ENCODE data around the gene HIGD2A.

Gene HIGD2A

DNA sequence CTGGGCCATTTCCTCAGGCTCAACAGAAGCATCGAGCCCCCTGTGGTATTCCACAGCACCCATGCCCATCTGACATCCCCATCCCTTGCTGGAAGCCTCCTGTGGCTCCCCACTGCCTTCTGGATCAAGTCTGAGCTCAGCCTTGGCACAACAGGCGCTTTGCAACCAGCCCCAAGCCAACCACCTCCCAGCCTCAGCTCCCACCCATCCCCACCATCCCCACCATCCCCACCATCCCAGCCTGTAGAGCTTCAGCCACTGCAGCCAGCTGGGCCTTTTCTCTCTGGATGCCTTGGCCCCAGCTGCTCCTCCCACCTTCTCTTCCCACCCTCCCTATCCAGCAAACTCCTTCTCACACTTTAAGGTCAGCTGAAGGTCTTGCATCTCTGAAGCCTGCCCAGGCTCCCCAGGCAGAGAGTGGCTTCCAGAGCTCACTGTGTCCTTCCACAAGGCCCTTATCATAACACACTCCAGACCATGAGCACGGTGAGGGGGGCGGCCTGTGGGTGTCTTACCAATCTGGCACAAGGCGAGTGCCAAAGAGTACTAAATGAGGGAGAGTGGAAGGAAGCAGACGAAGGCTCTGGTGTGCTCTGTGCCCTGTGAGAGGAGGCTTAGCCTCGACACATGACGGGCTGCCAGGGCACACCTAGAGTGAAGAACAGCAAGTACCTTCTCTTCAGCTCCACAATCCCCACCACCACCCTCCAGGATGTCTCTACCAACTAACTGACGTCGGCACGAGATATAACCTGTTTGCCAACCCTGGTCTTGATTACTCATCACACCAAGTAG is 6.5 kb downstream of the HIGD2A start:
- Histone ChIP-seq H2AFZ (ENCODE audit: low read depth, low read length) (no peak overlapping the region), H3K9ac (ENCODE audit: low read length) (no peak overlapping the region), H2BK15ac (ENCODE audit: low read depth, poor library complexity, severe bottlenecking) (no peak overlapping the region), H3K27me3 (ENCODE audit: control insufficient read depth in 1 of 2, insufficient read depth in 1 of 2, low read length in 2 of 2) (no peaks in the 10 kb centered on the region), H3K4me1 (ENCODE audit: control insufficient read depth, insufficient read depth, low read depth, low read length) (peaks cover 11% of the 10 kb centered on the region), H4K8ac (ENCODE audit: low read length) (peak overlapping the region; percentile 4), H3K4me3 (ENCODE audit: insufficient read depth in 1 of 2, low read depth in 1 of 2, low read length in 2 of 2) (no peak overlapping the region), H2BK120ac (ENCODE audit: low read depth, low read length) (no peak overlapping the region), H3K18ac (ENCODE audit: low read depth in 1 of 2, low read length in 2 of 2) (no peak overlapping the region), H2AK5ac (ENCODE audit: low read length, severe bottlenecking) (no peak overlapping the region), H4K91ac (ENCODE audit: low read length) (peak overlapping the region; percentile 4), H2BK5ac (ENCODE audit: low read depth, low read length, poor library complexity, severe bottlenecking) (no peak overlapping the region), H3K27ac (ENCODE audit: low read length, poor library complexity, severe bottlenecking) (no peak overlapping the region), H2BK12ac (ENCODE audit: low read length in 2 of 2) (peak overlapping the region in 1 of 2 experiments; percentile 38), H3K9me3 (ENCODE audit: control insufficient read depth, low read length) (no peaks in the 10 kb centered on the region), H3K4ac (ENCODE audit: low read depth in 1 of 2, low read length in 2 of 2) (no peak overlapping the region), H3K14ac (ENCODE audit: low read length in 2 of 2) (no peak overlapping the region), H3K4me2 (ENCODE audit: low read length, poor library complexity, severe bottlenecking) (no peak overlapping the region), H3K79me1 (replicated peaks; ENCODE audit: low read length, poor library complexity, severe bottlenecking) (peaks cover 26% of the 10 kb centered on the region), H3K36me3 (ENCODE audit: control insufficient read depth in 1 of 2, insufficient read depth in 2 of 2, low read depth in 1 of 2, low read length in 2 of 2) (peaks cover 60 to 63% of the 10 kb centered on the region in 2 experiments), H3K23ac (ENCODE audit: low read length in 2 of 2) (no peak overlapping the region)
- 89% methylated on average over 11 of the region's 11 CpGs for WGBS
- DNase-seq: no peak

GRCh38 chr5:176396330-176396729 is 7.8 kb downstream of the HIGD2A start:
- Histone ChIP-seq H3K27me3 (ENCODE audit: control insufficient read depth in 1 of 2, insufficient read depth in 1 of 2, low read length in 2 of 2) (no peaks in the 10 kb centered on the region), H2BK15ac (ENCODE audit: low read depth, poor library complexity, severe bottlenecking) (no peak overlapping the region), H3K4me1 (ENCODE audit: control insufficient read depth, insufficient read depth, low read depth, low read length) (peaks cover 11% of the 10 kb centered on the region), H4K91ac (ENCODE audit: low read length) (peak overlapping the region; percentile 77), H4K8ac (ENCODE audit: low read length) (no peak overlapping the region), H2BK120ac (ENCODE audit: low read depth, low read length) (no peak overlapping the region), H3K9me3 (ENCODE audit: control insufficient read depth, low read length) (no peaks in the 10 kb centered on the region), H3K18ac (ENCODE audit: low read depth in 1 of 2, low read length in 2 of 2) (no peak overlapping the region), H3K4ac (ENCODE audit: low read depth in 1 of 2, low read length in 2 of 2) (no peak overlapping the region), H3K79me1 (replicated peaks; ENCODE audit: low read length, poor library complexity, severe bottlenecking) (peaks cover 25% of the 10 kb centered on the region), H3K23ac (ENCODE audit: low read length in 2 of 2) (no peak overlapping the region), H2AK5ac (ENCODE audit: low read length, severe bottlenecking) (no peak overlapping the region), H3K9ac (ENCODE audit: low read length) (peak overlapping the region; percentile 38), H2AFZ (ENCODE audit: low read depth, low read length) (no peak overlapping the region), H2BK12ac (ENCODE audit: low read length in 2 of 2) (no peak overlapping the region), H3K4me3 (ENCODE audit: insufficient read depth in 1 of 2, low read depth in 1 of 2, low read length in 2 of 2) (no peak overlapping the region), H3K36me3 (ENCODE audit: control insufficient read depth in 1 of 2, insufficient read depth in 2 of 2, low read depth in 1 of 2, low read length in 2 of 2) (peaks cover 52 to 60% of the 10 kb centered on the region in 2 experiments), H3K27ac (ENCODE audit: low read length, poor library complexity, severe bottlenecking) (peak overlapping the region; percentile 2), H3K4me2 (ENCODE audit: low read length, poor library complexity, severe bottlenecking) (no peak overlapping the region), H3K14ac (ENCODE audit: low read length in 2 of 2) (no peak overlapping the region), H2BK5ac (ENCODE audit: low read depth, low read length, poor library complexity, severe bottlenecking) (no peak overlapping the region)
- 53% methylated on average over 6 of the region's 6 CpGs for WGBS
- DNase-seq: peak; percentile 68

GRCh38 chr5:176397736-176398420 is 9.3 kb downstream of the HIGD2A start:
- H3K18ac ChIP-seq (ENCODE audit: low read depth in 1 of 2, low read length in 2 of 2): no peak overlapping the region
- no peaks in the 10 kb centered on the region for H3K9me3 ChIP-seq (ENCODE audit: control insufficient read depth, low read length)
- no peak overlapping the region for H3K4me2 ChIP-seq (ENCODE audit: low read length, poor library complexity, severe bottlenecking)
- no peak overlapping the region for H3K4ac ChIP-seq (ENCODE audit: low read depth in 1 of 2, low read length in 2 of 2)
- no peak overlapping the region for H3K9ac ChIP-seq (ENCODE audit: low read length)
- H3K4me3 ChIP-seq (ENCODE audit: insufficient read depth in 1 of 2, low read depth in 1 of 2, low read length in 2 of 2): no peak overlapping the region
- H4K91ac ChIP-seq (ENCODE audit: low read length): no peak overlapping the region
- no peak overlapping the region for H2BK120ac ChIP-seq (ENCODE audit: low read depth, low read length)
- H2AFZ ChIP-seq (ENCODE audit: low read depth, low read length): no peak overlapping the region
- peaks cover 11% of the 10 kb centered on the region for H3K4me1 ChIP-seq (ENCODE audit: control insufficient read depth, insufficient read depth, low read depth, low read length)
- no peak overlapping the region for H3K23ac ChIP-seq (ENCODE audit: low read length in 2 of 2)
- peaks cover 36 to 46% of the 10 kb centered on the region in 2 experiments for H3K36me3 ChIP-seq (ENCODE audit: control insufficient read depth in 1 of 2, insufficient read depth in 2 of 2, low read depth in 1 of 2, low read length in 2 of 2)
- no peak overlapping the region for H2BK12ac ChIP-seq (ENCODE audit: low read length in 2 of 2)
- peaks cover 24% of the 10 kb centered on the region for H3K79me1 ChIP-seq (replicated peaks; ENCODE audit: low read length, poor library complexity, severe bottlenecking)
- no peak overlapping the region for H4K8ac ChIP-seq (ENCODE audit: low read length)
- 98% methylated on average over 18 of the region's 18 CpGs for whole genome bisulfite sequencing
- peak overlapping the region; percentile 50 for H2BK15ac ChIP-seq (ENCODE audit: low read depth, poor library complexity, severe bottlenecking)
- H2BK5ac ChIP-seq (ENCODE audit: low read depth, low read length, poor library complexity, severe bottlenecking): no peak overlapping the region
- no peak overlapping the region for H2AK5ac ChIP-seq (ENCODE audit: low read length, severe bottlenecking)
- H3K14ac ChIP-seq (ENCODE audit: low read length in 2 of 2): no peak overlapping the region
- H3K27me3 ChIP-seq (ENCODE audit: control insufficient read depth in 1 of 2, insufficient read depth in 1 of 2, low read length in 2 of 2): no peaks in the 10 kb centered on the region
- no peak for DNase-seq
- H3K27ac ChIP-seq (ENCODE audit: low read length, poor library complexity, severe bottlenecking): no peak overlapping the region

- H2AK5ac ChIP-seq (ENCODE audit: low read length, severe bottlenecking): no peak overlapping the region
- no peak overlapping the region for H2BK120ac ChIP-seq (ENCODE audit: low read depth, low read length)
- no peak overlapping the region for H3K23ac ChIP-seq (ENCODE audit: low read length in 2 of 2)
- H3K4me3 ChIP-seq (ENCODE audit: insufficient read depth in 1 of 2, low read depth in 1 of 2, low read length in 2 of 2): no peak overlapping the region
- no peak overlapping the region for H3K14ac ChIP-seq (ENCODE audit: low read length in 2 of 2)
- H2BK12ac ChIP-seq (ENCODE audit: low read length in 2 of 2): no peak overlapping the region
- H4K8ac ChIP-seq (ENCODE audit: low read length): no peak overlapping the region
- WGBS: 92% methylated on average over 17 of the region's 17 CpGs
- H3K18ac ChIP-seq (ENCODE audit: low read depth in 1 of 2, low read length in 2 of 2): no peak overlapping the region
- no peak for DNase-seq
- no peak overlapping the region for H2AFZ ChIP-seq (ENCODE audit: low read depth, low read length)
- H3K27ac ChIP-seq (ENCODE audit: low read length, poor library complexity, severe bottlenecking): no peak overlapping the region
- no peak overlapping the region for H2BK15ac ChIP-seq (ENCODE audit: low read depth, poor library complexity, severe bottlenecking)
- no peaks in the 10 kb centered on the region for H3K9me3 ChIP-seq (ENCODE audit: control insufficient read depth, low read length)
- H3K4me1 ChIP-seq (ENCODE audit: control insufficient read depth, insufficient read depth, low read depth, low read length): peaks cover 9% of the 10 kb centered on the region
- H3K36me3 ChIP-seq (ENCODE audit: control insufficient read depth in 1 of 2, insufficient read depth in 2 of 2, low read depth in 1 of 2, low read length in 2 of 2): peaks cover 21 to 34% of the 10 kb centered on the region in 2 experiments
- peaks cover 28% of the 10 kb centered on the region for H3K79me1 ChIP-seq (replicated peaks; ENCODE audit: low read length, poor library complexity, severe bottlenecking)
- H2BK5ac ChIP-seq (ENCODE audit: low read depth, low read length, poor library complexity, severe bottlenecking): no peak overlapping the region
- H3K9ac ChIP-seq (ENCODE audit: low read length): no peak overlapping the region
- H3K27me3 ChIP-seq (ENCODE audit: control insufficient read depth in 1 of 2, insufficient read depth in 1 of 2, low read length in 2 of 2): no peaks in the 10 kb centered on the region
- H3K4me2 ChIP-seq (ENCODE audit: low read length, poor library complexity, severe bottlenecking): no peak overlapping the region
- no peak overlapping the region for H3K4ac ChIP-seq (ENCODE audit: low read depth in 1 of 2, low read length in 2 of 2)
- H4K91ac ChIP-seq (ENCODE audit: low read length): no peak overlapping the region
Observed at GRCh38 chr5:176400382-176401156, 12.0 kb downstream of the HIGD2A start.

Measured in mesenchymal stem cell (in vitro differentiated cells and primary cell).